Hematopoietic multipotent progenitor cell (in vitro differentiated cells): ENCODE measurements around the gene C5orf15. TPM values are rescaled to one million over a fixed set of nuclear protein-coding genes. Genes with fewer than 3 reads are reported as not detected.

ENCODE experiments used
- total RNA-seq: library from RNA; depleted of rRNA; stranded (reverse); fragments of >200 nt; gene quantifications from one replicate; pipeline ENCODE4 v1.2.3, GENCODE V29; 2012

The C5orf15 gene
- total RNA-seq, 1 donor = 26.7 TPM

Other genes starting within 250 kb of the C5orf15 start
- gene VDAC1, start 36.4 kb upstream of the C5orf15 start, total RNA-seq = 87.0 TPM
- gene TCF7, start 146.1 kb upstream of the C5orf15 start, total RNA-seq = 0.81 TPM
- 40.7 TPM for gene SKP1, start 208.3 kb upstream of the C5orf15 start, total RNA-seq